GM20000 (cell line): Measurements from ENCODE around the gene BPI.

Experiments
- DNase-seq: peaks from one replicate; pipeline ENCODE4 v3.0.0; 2012; ENCODE audit warnings: low spot score
- TF ChIP-seq, protein P1 (sequence below): IDR thresholded peaks from 2 replicates; pipeline ENCODE4 v1.5.1; 2012; ENCODE audit warnings: mild to moderate bottlenecking, control low read depth; ENCODE audit errors: extremely low read depth, missing control alignments

The BPI gene

GRCh38 chr20:38270869-38271605 lies 32.9 kb upstream of the BPI start:
- TF ChIP-seq, protein P1, sequence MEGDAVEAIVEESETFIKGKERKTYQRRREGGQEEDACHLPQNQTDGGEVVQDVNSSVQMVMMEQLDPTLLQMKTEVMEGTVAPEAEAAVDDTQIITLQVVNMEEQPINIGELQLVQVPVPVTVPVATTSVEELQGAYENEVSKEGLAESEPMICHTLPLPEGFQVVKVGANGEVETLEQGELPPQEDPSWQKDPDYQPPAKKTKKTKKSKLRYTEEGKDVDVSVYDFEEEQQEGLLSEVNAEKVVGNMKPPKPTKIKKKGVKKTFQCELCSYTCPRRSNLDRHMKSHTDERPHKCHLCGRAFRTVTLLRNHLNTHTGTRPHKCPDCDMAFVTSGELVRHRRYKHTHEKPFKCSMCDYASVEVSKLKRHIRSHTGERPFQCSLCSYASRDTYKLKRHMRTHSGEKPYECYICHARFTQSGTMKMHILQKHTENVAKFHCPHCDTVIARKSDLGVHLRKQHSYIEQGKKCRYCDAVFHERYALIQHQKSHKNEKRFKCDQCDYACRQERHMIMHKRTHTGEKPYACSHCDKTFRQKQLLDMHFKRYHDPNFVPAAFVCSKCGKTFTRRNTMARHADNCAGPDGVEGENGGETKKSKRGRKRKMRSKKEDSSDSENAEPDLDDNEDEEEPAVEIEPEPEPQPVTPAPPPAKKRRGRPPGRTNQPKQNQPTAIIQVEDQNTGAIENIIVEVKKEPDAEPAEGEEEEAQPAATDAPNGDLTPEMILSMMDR = no peak
- DNase-seq = no peak

GRCh38 chr20:38271608-38272120 lies 32.3 kb upstream of the BPI start:
- TF ChIP-seq, protein P1 = no peak
- DNase-seq = no peak

- DNase-seq = no peak
Observed at GRCh38 chr20:38272398-38272797, 31.6 kb upstream of the BPI start.

DNA sequence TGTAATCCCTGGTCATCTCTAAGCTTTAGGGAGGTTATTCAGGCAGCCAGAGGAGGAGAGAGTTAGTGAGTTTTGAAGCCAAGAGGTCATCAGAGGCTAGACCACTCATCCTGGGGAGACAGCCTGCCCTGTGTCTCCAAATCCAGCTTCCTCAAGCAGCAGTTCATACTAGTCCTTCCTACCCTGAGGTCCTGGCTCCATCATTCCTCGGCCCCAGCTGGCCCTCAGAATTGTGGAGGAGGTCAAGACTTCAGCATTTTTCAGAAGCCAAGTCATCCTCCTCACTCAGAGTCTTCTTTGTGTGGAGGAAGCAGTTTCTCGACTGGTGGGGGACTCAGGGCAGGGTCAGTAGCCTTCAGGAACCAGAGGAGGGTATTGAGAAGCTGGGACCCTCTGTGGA lies 31.0 kb upstream of the BPI start:
- TF ChIP-seq, protein P1 = no peak
- no peak for DNase-seq

More at GRCh38 chr20:38272398-38272797, 31.6 kb upstream of the BPI start:
- TF ChIP-seq, protein P1 = no peak

DNA sequence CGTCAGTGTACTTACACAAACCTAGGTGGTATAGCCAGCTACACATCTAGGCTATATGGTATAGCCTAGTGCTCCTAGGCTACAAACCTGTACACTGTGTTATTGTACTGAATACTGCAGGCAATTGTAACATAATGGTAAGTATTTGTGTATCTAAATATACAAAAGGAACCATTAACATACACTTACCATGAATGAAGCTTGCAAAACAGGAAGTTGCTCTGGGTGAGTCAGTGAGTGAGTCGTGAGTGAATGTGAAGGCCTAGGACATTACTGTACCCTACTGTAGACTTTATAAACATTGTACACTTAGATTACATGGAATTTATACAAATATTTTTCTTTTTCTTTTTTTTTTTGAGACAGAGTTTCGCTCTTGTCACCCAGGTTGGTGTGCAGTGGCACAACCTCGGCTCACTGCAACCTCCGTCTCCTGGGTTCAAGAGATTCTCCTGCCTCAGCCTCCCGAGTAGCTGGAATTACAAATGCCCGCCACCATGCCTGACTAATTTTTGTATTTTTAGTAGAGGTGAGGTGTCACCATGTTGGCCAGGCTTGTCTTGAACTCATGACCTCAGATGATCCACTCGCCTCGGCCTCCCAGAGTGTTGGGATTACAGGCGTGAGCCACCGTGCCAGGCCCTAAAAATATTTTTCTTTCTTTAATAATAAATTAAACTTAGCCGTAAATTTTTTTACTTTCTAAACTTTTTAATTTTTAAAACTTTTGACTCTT lies 28.0 kb upstream of the BPI start:
- TF ChIP-seq, protein P1 = no peak
- DNase-seq = no peak

DNA sequence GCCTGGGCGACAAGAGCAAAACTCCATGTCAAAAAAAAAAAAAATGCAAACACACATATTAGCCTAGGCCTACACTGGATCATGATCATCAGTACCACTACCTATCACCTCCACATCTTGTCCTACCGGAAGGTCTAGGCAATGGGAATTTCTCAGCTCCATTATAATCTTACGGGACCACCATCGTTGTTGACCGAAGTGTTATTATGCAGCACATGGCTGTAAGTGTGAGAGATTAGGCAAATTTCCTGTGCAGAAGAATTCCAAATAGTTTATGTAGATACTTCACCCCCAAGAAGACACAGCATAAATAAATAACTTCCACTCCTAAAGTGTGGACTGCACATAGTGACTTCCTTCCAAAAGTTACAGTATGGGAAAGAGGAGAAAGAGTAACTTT lies 26.7 kb upstream of the BPI start:
- DNase-seq = no peak
- TF ChIP-seq, protein P1 = no peak

- TF ChIP-seq, protein P1 = no peak
- DNase-seq = no peak
Observed at GRCh38 chr20:38277691-38278090, 26.3 kb upstream of the BPI start.
